ENCODE results near the gene RASAL1. TPM values are rescaled to one million over a fixed set of nuclear protein-coding genes. Genes with fewer than 3 reads are reported as not detected.

Gene RASAL1
- total and polyA plus RNA-seq, 11 donors, result not detected

DNA sequence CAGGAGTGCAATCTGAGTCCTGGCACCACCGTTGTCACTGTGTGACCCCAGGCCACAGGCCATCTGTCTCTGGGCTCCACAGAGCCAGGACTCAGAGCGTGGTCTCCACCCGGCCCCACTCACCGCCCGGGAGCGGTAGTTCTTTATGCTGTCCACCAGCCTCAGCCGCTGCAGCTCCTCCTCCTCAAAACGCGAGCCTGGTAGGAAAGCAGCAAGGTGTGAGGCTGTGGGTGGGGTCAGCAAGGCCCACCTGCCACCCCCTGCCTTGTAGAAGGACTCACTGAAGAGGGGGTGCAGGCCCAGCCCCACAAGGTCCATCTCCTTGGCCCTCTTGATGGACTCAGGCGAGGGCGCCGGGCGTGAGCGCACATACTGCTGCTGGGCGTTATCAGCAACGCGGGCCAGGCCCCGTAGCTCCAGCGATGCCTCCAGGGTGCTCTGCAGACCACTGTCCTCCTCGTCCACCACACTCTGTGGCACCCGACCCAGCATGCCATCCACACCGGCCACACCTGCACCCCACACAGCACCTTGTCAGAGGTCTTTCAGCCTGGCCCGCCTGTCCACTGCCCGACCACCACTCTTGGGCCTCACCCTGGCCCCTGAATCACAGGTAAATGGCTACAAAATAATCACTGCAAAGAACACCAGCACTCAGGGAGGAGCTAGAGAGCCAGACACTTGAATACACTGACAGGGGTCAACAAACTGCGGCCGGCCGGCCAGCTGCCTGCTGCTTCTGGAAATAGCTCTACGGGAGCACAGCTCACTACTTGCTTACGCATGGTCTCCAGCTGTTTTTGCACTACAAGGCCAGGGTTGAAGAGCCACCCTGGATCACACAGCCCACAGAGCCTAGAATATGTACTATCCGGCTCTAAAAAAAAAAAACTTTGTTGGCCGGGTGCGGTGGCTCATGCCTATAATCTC lies 30.2 kb upstream of the RASAL1 start:
- peaks cover 0 to 6% (median 0%) of the 10 kb centered on the region in 12 donors for H3K4me1 ChIP-seq
- intact Hi-C loops (cut with DNase I), result no loop called here
- ATAC-seq (no peak), DNase-seq (peak in 1 of 5 donors; percentile 56)
- no peaks in the 10 kb centered on the region for H3K27me3 ChIP-seq
- 90 to 93% (median 92%) methylated on average over 23 to 32 of the region's 32 CpGs for WGBS, 4 donors
- TF ChIP-seq POLR2A (IDR thresholded peaks at IDR 0.05), result no peak
- TF ChIP-seq, protein P1, sequence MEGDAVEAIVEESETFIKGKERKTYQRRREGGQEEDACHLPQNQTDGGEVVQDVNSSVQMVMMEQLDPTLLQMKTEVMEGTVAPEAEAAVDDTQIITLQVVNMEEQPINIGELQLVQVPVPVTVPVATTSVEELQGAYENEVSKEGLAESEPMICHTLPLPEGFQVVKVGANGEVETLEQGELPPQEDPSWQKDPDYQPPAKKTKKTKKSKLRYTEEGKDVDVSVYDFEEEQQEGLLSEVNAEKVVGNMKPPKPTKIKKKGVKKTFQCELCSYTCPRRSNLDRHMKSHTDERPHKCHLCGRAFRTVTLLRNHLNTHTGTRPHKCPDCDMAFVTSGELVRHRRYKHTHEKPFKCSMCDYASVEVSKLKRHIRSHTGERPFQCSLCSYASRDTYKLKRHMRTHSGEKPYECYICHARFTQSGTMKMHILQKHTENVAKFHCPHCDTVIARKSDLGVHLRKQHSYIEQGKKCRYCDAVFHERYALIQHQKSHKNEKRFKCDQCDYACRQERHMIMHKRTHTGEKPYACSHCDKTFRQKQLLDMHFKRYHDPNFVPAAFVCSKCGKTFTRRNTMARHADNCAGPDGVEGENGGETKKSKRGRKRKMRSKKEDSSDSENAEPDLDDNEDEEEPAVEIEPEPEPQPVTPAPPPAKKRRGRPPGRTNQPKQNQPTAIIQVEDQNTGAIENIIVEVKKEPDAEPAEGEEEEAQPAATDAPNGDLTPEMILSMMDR (IDR thresholded peaks at IDR 0.05), result no peak
- no peak overlapping the region for H3K27ac ChIP-seq
- H3K4me3 ChIP-seq, result no peak overlapping the region
- H3K9me3 ChIP-seq, result no peaks in the 10 kb centered on the region
- H3K36me3 ChIP-seq, result peaks cover 0 to 98% (median 95%) of the 10 kb centered on the region in 9 donors

DNA sequence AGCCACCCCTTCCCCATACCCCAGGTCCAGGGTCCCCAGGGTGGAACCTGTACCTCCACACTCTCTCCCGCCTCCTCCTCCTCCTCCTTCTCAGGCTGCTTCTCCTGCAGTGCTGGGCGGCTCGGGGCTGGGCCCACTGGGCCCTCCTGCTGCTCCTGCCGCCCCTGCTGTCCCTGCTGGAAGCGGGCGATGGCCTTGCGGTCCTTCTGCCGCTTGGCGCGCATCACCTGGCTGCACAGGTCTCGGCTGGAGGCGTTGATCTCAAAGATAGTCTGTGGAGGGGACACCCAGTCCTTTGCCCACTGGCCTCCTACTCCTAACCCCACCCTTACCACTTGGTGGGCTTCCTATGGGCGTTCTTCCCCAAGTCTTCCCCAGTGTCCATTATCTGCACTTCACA lies 28.5 kb upstream of the RASAL1 start:
- TF ChIP-seq, protein P1 (IDR thresholded peaks at IDR 0.05), result no peak
- no peak for TF ChIP-seq POLR2A (IDR thresholded peaks at IDR 0.05)
- no peaks in the 10 kb centered on the region for H3K27me3 ChIP-seq
- 95 to 99% (median 97%) methylated on average over 11 to 13 of the region's 13 CpGs for WGBS, 4 donors
- H3K4me1 ChIP-seq, result peaks cover 0 to 6% (median 0%) of the 10 kb centered on the region in 12 donors
- intact Hi-C loops (cut with DNase I), result no loop called here
- DNase-seq, result no peak
- no peaks in the 10 kb centered on the region for H3K9me3 ChIP-seq
- peaks cover 0 to 98% (median 95%) of the 10 kb centered on the region in 9 donors for H3K36me3 ChIP-seq
- no peak overlapping the region for H3K4me3 ChIP-seq
- H3K27ac ChIP-seq, result no peak overlapping the region
- no peak for ATAC-seq

DNA sequence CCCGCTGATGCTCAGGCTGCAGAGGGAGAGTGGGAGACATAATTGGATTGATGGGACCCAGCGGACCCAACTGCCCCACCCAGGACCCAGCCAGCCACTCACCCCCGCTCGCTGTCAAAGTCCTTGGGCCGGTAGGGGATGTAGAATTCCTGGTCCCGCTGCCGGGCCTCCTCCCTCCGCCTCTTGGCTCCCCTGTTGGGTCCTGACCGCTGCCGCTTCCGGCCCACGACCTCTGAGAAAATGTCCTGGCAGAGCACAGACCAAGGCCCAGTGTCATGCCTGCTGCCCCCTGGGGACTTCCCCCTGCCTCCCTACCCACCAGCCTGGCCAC lies 27.4 kb upstream of the RASAL1 start:
- ATAC-seq (no peak), DNase-seq (peak in 1 of 5 donors; percentile 48)
- Histone ChIP-seq H3K4me1 (peaks cover 0 to 6% (median 0%) of the 10 kb centered on the region in 12 donors), H3K9me3 (no peaks in the 10 kb centered on the region), H3K4me3 (no peak overlapping the region), H3K27ac (no peak overlapping the region), H3K36me3 (peaks cover 0 to 98% (median 95%) of the 10 kb centered on the region in 9 donors), H3K27me3 (no peaks in the 10 kb centered on the region)
- intact Hi-C loops (cut with DNase I), result no loop called here
- TF ChIP-seq, protein P1 (IDR thresholded peaks at IDR 0.05), result no peak
- no peak for TF ChIP-seq POLR2A (IDR thresholded peaks at IDR 0.05)
- 92 to 98% (median 95%) methylated on average over 9 to 12 of the region's 12 CpGs for WGBS, 4 donors

All from heart left ventricle (tissue), 16 donors.